Metanephros (tissue), 1 donor: ENCODE results near the gene SMIM41. TPM values are rescaled to one million over a fixed set of nuclear protein-coding genes. Genes with fewer than 3 reads are reported as not detected.

Source experiments
- total RNA-seq: library from RNA; depleted of rRNA; stranded (reverse); fragments of >200 nt; gene quantifications from one replicate; pipeline ENCODE4 v1.2.3, GENCODE V29; 2014

The SMIM41 gene
- 0.35 TPM for total RNA-seq

GRCh38 chr12:52079576-52080402 lies at the start of gene SMIM41:
Gene SMIM41, plus strand, starts transcription at chr12:52079704. Its CDS starts 76 bp downstream, at chr12:52079780.

GRCh38 chr12:52050758-52051541 lies 28.6 kb upstream of the SMIM41 start, which contains the start of gene NR4A1:
Gene NR4A1, plus strand, starts transcription at chr12:52051442. Its CDS starts 2,887 bp downstream, at chr12:52054329.

GRCh38 chr12:52069327-52070184 lies 9.9 kb upstream of the SMIM41 start, which contains the start of gene ATG101:
Gene ATG101, plus strand, starts transcription at chr12:52069978. Its CDS starts 3,673 bp downstream, at chr12:52073651.

Other genes with a start within 250 kb of the SMIM41 start
- 3.7 TPM for gene FIGNL2, start 231.0 kb upstream of the SMIM41 start, total RNA-seq
- 0.64 TPM for gene ANKRD33, start 191.6 kb upstream of the SMIM41 start, total RNA-seq
- 72.2 TPM for gene ACVRL1, start 172.2 kb upstream of the SMIM41 start, total RNA-seq
- 46.0 TPM for gene ACVR1B, start 128.0 kb upstream of the SMIM41 start, total RNA-seq
- 17.7 TPM for gene TAMALIN, start 72.8 kb upstream of the SMIM41 start, total RNA-seq
- 87.3 TPM for gene NR4A1, start 28.3 kb upstream of the SMIM41 start, total RNA-seq
- 21.0 TPM for gene ATG101, start 9.7 kb upstream of the SMIM41 start, total RNA-seq
- 0.70 TPM for gene KRT80, start 112.3 kb downstream of the SMIM41 start, total RNA-seq
- 43.1 TPM for gene KRT7, start 153.5 kb downstream of the SMIM41 start, total RNA-seq
- not detected for gene KRT86, start 194.9 kb downstream of the SMIM41 start, total RNA-seq
- not detected for gene KRT81, start 211.8 kb downstream of the SMIM41 start, total RNA-seq
- not detected for gene KRT83, start 241.7 kb downstream of the SMIM41 start, total RNA-seq